PC-3 (cell line): Measurements from ENCODE around the gene AKR7A2. TPM values are rescaled to one million over a fixed set of nuclear protein-coding genes. Genes with fewer than 3 reads are reported as not detected.
A peak's percentile ranks its signal among the peaks of the same experiment; 100 is the strongest.
"Not testable (repeated sequence)": the region's sequence is repeated elsewhere in the genome, so short reads cannot be mapped to it uniquely, and the experiment has no call there.

Experiments
- ATAC-seq: fragments of 200-7000 bp; cut with Tn5 transposase; 2 replicates; pipeline ENCODE4 v1.9.1; 2020; ENCODE audit warnings: mild to moderate bottlenecking, moderate library complexity
- BruUV-seq: library from RNA; stranded (reverse); fragments of 400-500 nt; replicated peaks from 2 replicates; lab custom pipeline; 2021; lab: Mats Ljungman, UMichigan
- CTCF ChIA-PET: fragments of 300-600 bp; sonication (Branson Sonifier 250); formaldehyde crosslinking; loops from one replicate; lab custom pipeline; 2022; ENCODE audit warnings: antibody characterized with exemption; lab: Charles Lee
- POLR2A ChIA-PET: fragments of 300-600 bp; sonication (Branson Sonifier 250); formaldehyde crosslinking; loops from one replicate; lab custom pipeline; 2022; ENCODE audit warnings: antibody characterized with exemption; ENCODE audit not compliant: unreplicated experiment; lab: Charles Lee
- DNase-seq: peaks from one replicate; pipeline ENCODE4 v3.0.0-alpha.2; 2015
- H2AFZ ChIP-seq: fragments of 300-600 bp; sonication (generic); 2 replicates; pipeline ENCODE4 v1.6.0; 2016; ENCODE audit warnings: antibody characterized with exemption, low read length
- H3F3A ChIP-seq: fragments of 300-600 bp; sonication (generic); one replicate; pipeline ENCODE4 v1.6.0; 2017; ENCODE audit warnings: antibody characterized with exemption, low read length, control low read depth, mild to moderate bottlenecking; ENCODE audit not compliant: unreplicated experiment
- H3K27ac ChIP-seq: fragments of 300-600 bp; sonication (generic); 2 replicates; pipeline ENCODE4 v1.5.1; 2016; ENCODE audit warnings: mild to moderate bottlenecking, low read length
- H3K27me3 ChIP-seq: fragments of 300-600 bp; sonication (generic); 2 replicates; pipeline ENCODE4 v1.6.1; 2016; ENCODE audit warnings: low read length, mixed read lengths
- H3K36me3 ChIP-seq: fragments of 300-600 bp; sonication (generic); 2 replicates; pipeline ENCODE4 v1.6.1; 2016; ENCODE audit warnings: low read depth, mixed run types, low read length, mixed read lengths
- H3K4me1 ChIP-seq: fragments of 300-600 bp; sonication (generic); 2 replicates; pipeline ENCODE4 v1.5.1; 2016; ENCODE audit warnings: low read length; ENCODE audit not compliant: insufficient read depth
- H3K4me2 ChIP-seq: fragments of 300-600 bp; sonication (generic); 2 replicates; pipeline ENCODE4 v1.6.0; 2016; ENCODE audit warnings: low read length
- H3K4me3 ChIP-seq: fragments of 300-600 bp; sonication (generic); 2 replicates; pipeline ENCODE4 v1.5.1; 2016; ENCODE audit warnings: mild to moderate bottlenecking, low read length, mixed read lengths
- H3K79me2 ChIP-seq: fragments of 300-600 bp; sonication (generic); 2 replicates; pipeline ENCODE4 v1.6.1; 2017; ENCODE audit warnings: low read length, mixed read lengths
- H3K9ac ChIP-seq: fragments of 300-600 bp; sonication (generic); 2 replicates; pipeline ENCODE4 v1.6.0; 2016; ENCODE audit warnings: mild to moderate bottlenecking, low read length
- H3K9me2 ChIP-seq: fragments of 300-600 bp; sonication (generic); replicated peaks from 2 replicates; pipeline ENCODE4 v1.6.1; 2016; ENCODE audit warnings: mixed run types, low read length, mixed read lengths
- H3K9me3 ChIP-seq: fragments of 300-600 bp; sonication (generic); 2 replicates; pipeline ENCODE4 v1.6.1; 2016; ENCODE audit warnings: low read length, mixed read lengths
- H4K20me1 ChIP-seq: fragments of 300-600 bp; sonication (generic); 2 replicates; pipeline ENCODE4 v1.6.1; 2016; ENCODE audit warnings: low read length, mixed read lengths
- CTCF ChIP-seq: fragments of 300-600 bp; sonication (generic); conservative IDR thresholded peaks from 2 replicates; pipeline ENCODE4 v1.5.1; 2017; ENCODE audit warnings: antibody characterized with exemption, low read depth, mild to moderate bottlenecking, low read length
- EZH2 ChIP-seq: fragments of 300-600 bp; sonication (generic); IDR thresholded peaks from one replicate; pipeline ENCODE4 v1.6.1; 2017; ENCODE audit warnings: antibody characterized with exemption, mild to moderate bottlenecking, low read length; ENCODE audit not compliant: unreplicated experiment
- EZH2phosphoT487 ChIP-seq: fragments of 300-600 bp; sonication (generic); IDR thresholded peaks from 2 replicates; pipeline ENCODE4 v1.6.1; 2018; ENCODE audit warnings: mild to moderate bottlenecking, antibody characterized with exemption, low read length, borderline replicate concordance
- intact Hi-C: fragments of 100-400 bp; cut with micrococcal nuclease; formaldehyde crosslinking; loops from 2 replicates; pipeline ENCODE4 v1.9.0; 2023
- total RNA-seq: library from RNA; depleted of rRNA; stranded (reverse); fragments of >200 nt; gene quantifications from 2 replicates; pipeline ENCODE4 v1.2.3, GENCODE V29; 2014

Gene AKR7A2
- total RNA-seq, 1 experiment from 2014 or later, result 63.3 TPM

- CTCF ChIA-PET, result no interaction called here
- Histone ChIP-seq H3K9ac (no peak overlapping the region), H3F3A (no peaks in the 10 kb centered on the region), H3K79me2 (no peaks in the 10 kb centered on the region), H3K9me2 (no peaks in the 10 kb centered on the region), H3K27me3 (no peaks in the 10 kb centered on the region), H4K20me1 (no peaks in the 10 kb centered on the region), H3K4me3 (no peak overlapping the region), H3K36me3 (no peaks in the 10 kb centered on the region), H3K4me1 (peaks cover 4% of the 10 kb centered on the region; the same call in 1 of the 2 replicates), H3K9me3 (no peaks in the 10 kb centered on the region), H2AFZ (no peak overlapping the region), H3K27ac (no peak overlapping the region), H3K4me2 (no peak overlapping the region)
- ATAC-seq, result peak; percentile 20; the same call in 1 of the 2 replicates
- POLR2A ChIA-PET, result no interaction called here
- TF ChIP-seq EZH2phosphoT487, result no peak
- no peak for TF ChIP-seq EZH2
- no peak for TF ChIP-seq CTCF
- DNase-seq, result no peak
- BruUV-seq, result no TSS peak
- intact Hi-C loops, result no loop called here
Measured at GRCh38 chr1:19287436-19288185, 24.3 kb downstream of the AKR7A2 start.

GRCh38 chr1:19285807-19286206 lies 26.1 kb downstream of the AKR7A2 start:
- H3K4me2 ChIP-seq, CTCF ChIA-PET, H3K4me1 ChIP-seq, H3K79me2 ChIP-seq, H3K27ac ChIP-seq, H3F3A ChIP-seq, H3K27me3 ChIP-seq, H4K20me1 ChIP-seq, POLR2A ChIA-PET, H2AFZ ChIP-seq, DNase-seq, intact Hi-C loops, H3K9ac ChIP-seq, H3K9me3 ChIP-seq, H3K4me3 ChIP-seq, BruUV-seq, H3K36me3 ChIP-seq, H3K9me2 ChIP-seq: not testable (repeated sequence)
- peak; percentile 7; the same call in 1 of the 2 replicates for ATAC-seq

- BruUV-seq, POLR2A ChIA-PET, intact Hi-C loops, H3K36me3 ChIP-seq, H3K9ac ChIP-seq, H4K20me1 ChIP-seq, H3F3A ChIP-seq, H3K79me2 ChIP-seq, H3K27me3 ChIP-seq, H3K27ac ChIP-seq, H3K4me1 ChIP-seq, H3K9me2 ChIP-seq, H3K4me3 ChIP-seq, DNase-seq, H3K4me2 ChIP-seq, H2AFZ ChIP-seq, CTCF ChIA-PET, H3K9me3 ChIP-seq: not testable (repeated sequence)
- peak; percentile 45 for ATAC-seq
Measured at GRCh38 chr1:19285366-19285765, 26.6 kb downstream of the AKR7A2 start.
